KOPT-K1 (cell line): Measurements from ENCODE around the gene NUDT1.

Source experiments
- H3K27ac ChIP-seq: fragments of 200-600 bp; sonication (generic); 2 replicates; pipeline ENCODE4 v1.5.1; 2016; ENCODE audit warnings: antibody characterized with exemption, mild to moderate bottlenecking, low read depth, low read length; ENCODE audit not compliant: poor library complexity, severe bottlenecking
- H3K36me3 ChIP-seq: fragments of 200-600 bp; sonication (generic); 2 replicates; pipeline ENCODE4 v1.5.1; 2017; ENCODE audit warnings: antibody characterized with exemption, mild to moderate bottlenecking, low read length, moderate library complexity; ENCODE audit not compliant: insufficient read depth
- H3K9me3 ChIP-seq: fragments of 200-600 bp; sonication (generic); 2 replicates; pipeline ENCODE4 v1.5.1; 2017; ENCODE audit warnings: antibody characterized with exemption, low read length, mild to moderate bottlenecking; ENCODE audit not compliant: insufficient read depth, poor library complexity, severe bottlenecking

Gene NUDT1

DNA sequence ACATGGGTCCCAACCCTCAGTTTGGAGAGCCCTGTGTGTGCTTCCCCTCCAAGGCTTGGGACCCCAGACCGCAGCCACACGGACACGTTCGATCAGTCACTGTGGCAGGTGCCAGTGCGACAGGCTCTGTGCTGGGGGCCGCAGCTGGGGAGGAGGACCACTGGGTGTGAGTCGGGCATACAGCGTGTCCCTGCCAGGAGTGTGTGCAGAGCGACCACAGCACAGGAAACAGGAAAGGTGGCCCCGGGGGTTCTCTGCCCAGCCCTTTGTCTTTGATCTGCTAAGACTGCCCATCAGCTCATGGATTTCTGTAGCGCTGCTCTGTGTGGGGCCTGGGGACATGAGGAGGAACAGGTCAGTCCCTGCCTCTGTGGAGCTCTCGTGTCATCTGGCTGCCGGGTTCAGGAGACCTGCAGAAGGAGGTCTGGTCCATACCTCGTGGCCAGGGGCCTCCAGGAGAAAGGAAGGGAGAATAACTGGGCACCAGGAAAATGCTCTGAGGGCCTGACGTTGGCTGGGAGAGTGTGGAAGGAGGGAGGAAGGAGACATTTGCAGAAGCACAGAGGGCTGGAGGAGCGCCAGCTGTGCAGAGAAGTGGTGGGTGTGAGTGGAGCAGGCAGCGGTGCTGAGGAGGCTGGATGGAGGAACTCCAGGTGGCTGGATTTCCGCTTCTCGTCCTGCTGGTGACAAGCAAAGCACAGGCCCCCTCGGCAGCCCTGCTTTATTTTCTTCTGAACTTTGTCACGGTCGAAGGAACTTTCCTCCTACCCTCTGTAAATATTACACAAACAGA lies 4.1 kb downstream of the NUDT1 start:
- Histone ChIP-seq H3K36me3 (peaks cover 48% of the 10 kb centered on the region), H3K27ac (no peak overlapping the region), H3K9me3 (no peaks in the 10 kb centered on the region)

DNA sequence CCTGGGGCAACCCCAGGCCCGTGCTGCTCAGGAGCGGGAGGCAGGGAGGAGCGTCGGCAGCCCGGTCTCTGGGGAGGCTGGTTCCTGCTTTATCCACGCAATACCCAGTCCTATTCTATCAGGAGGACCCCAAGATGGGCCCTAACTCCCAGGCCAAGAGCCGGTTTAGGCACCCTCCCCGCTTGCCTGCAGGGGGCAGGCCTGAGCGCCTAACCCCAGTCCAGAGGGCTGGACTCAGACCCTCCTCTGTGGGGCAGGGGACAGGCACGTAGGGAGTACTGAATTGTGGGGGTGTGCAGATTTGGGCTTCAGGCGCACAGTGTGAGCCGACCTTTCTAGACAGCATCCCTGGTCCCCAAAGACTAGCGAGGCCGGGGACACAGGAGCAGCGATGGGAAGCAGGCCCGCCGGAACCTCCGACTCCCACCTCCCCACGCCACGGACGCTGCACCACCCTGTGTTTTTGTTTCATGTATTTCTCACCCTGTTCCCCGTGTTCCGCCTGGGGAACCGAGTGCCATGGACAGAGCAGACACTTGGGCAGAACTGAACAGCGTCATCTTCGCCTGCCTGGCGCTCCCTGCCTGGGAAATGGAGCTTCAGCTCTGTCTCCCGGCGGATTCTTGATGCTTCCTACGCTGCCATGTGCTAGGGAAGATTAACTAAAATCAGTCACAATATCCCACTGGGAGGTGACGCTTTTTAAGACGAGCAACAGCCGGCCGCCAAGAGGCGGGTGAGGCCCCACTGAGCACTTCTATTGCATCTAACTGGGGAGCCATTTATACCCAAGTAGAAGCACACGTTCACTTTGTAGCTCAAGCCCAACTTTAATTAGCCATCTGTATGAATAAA lies 5.3 kb downstream of the NUDT1 start:
- no peaks in the 10 kb centered on the region for H3K9me3 ChIP-seq
- peaks cover 59% of the 10 kb centered on the region for H3K36me3 ChIP-seq
- no peak overlapping the region for H3K27ac ChIP-seq

DNA sequence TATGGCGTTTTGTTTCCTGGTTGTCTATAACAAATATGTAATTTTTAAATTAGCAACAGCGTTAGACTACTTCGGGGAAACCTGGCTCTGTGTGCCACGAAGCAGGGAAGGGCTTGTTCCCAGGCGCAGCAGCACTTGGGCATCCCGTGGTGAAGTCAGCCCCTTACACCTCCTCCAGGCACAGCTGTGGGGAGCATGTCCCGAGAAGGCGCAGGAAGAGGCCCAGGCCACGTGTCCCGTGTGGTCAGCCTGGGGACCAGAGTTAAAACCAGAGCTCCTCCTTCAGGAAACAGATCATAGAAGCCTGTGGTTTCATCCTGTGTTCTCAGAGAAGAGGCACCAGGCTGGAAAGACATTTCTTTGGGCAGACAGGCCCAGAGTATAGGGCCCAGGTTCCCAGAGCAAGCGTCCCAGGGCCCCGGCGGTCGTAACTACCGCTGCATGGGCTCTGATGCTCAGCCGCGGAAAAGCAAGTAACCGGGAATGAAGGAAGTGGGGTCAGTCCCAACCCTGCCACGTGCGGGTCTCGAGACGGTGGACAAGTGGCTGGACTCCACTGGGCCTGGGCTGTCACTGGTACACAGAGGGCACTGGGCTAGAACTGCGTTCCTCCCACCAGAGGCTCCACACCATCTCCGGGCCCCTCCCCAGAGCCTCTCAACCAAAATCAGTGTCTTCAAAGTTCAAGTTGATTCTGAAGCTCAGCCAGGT lies 7.1 kb downstream of the NUDT1 start:
- Histone ChIP-seq H3K36me3 (peaks cover 64% of the 10 kb centered on the region), H3K27ac (peak overlapping the region; percentile 54), H3K9me3 (no peaks in the 10 kb centered on the region)

DNA sequence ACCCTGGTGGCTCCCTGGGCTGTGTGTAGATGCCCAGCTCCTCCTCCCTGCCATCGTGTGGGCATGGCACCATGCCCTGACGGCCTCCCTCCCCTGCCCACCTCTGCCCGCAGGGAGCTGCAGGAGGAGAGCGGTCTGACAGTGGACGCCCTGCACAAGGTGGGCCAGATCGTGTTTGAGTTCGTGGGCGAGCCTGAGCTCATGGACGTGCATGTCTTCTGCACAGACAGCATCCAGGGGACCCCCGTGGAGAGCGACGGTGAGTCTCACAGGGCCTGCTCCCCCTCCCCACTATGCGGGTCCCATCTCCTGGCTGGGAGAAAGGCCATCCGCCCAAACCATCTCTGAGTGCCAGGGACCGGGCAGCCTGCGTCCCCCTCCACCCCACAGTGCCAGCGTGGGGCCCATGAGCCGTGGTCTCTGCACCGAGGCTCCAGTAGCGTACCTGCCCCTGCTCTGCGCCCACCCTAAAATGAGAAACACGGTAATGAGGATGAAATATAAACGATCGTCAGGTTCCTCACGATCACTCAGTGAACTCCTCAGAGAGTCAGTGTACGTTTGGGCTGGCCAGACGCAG lies 7.8 kb downstream of the NUDT1 start:
- H3K36me3 ChIP-seq: peaks cover 61% of the 10 kb centered on the region
- H3K27ac ChIP-seq: peak overlapping the region; percentile 54
- no peaks in the 10 kb centered on the region for H3K9me3 ChIP-seq

DNA sequence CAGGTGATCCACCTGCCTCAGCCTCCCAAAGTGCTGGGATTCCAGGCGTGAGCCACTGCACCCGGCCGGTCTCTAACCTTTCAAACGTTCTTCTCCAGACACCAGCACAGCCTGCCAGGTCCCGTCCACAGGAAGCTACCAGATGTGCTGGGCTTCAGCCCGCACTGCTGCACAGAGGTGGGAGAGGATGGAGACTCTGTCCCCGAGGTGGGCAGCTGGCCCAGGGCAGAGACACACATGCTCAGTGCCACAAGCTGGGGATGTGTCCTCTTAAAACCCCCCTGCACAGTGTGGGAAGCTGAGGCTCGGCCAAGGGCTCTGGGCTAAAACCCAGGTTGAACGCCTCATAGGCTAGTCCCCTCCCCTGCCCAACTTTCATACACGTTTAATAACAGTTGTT lies 9.4 kb downstream of the NUDT1 start:
- Histone ChIP-seq H3K36me3 (peaks cover 53% of the 10 kb centered on the region), H3K27ac (no peak overlapping the region), H3K9me3 (no peaks in the 10 kb centered on the region)

DNA sequence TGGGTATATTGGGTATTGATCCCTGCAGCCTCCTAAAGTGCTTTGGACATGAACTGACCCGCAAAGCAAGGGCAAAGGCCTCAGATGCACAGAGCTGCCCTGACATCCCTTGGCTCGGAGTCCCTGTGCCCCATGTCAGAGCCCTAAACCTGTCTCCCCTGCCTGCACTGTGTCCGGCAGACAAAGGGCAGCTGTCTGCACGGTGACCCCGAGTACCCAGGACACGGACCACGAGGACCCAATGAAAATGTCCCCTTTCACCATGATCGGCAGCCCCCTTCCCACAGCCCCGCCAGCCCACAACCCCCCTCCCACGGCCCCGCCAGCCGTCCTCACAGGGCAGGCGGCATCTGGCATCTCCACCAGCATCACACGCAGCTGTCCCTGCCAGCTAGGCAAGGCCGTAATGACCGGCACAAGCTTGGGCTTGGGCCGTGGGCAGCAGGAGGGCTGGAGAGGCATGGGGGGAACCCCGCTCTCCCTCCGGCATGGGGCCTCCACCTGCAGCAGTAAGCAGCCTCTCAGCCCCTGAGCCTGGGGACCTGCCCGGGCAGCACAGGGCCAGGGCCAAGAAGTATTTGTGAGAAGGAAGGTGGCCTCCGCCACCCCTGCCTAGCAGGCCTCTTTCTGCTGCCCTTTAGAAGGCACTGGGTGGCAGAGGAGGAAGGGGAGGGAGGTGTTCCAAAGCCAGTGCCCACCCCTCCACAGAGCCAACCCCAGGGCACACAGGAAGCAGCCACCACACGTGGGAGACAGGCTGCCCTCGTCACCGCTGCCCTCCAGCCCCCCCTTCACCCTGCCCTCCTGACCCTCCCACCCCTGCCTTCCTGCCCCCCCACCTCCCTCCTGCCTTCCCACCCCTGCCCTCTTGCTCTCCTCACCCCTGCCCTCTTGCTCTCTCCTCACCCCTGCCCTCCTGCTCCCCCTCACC lies 10.1 kb downstream of the NUDT1 start:
- peak overlapping the region; percentile 22 for H3K27ac ChIP-seq
- H3K36me3 ChIP-seq: peaks cover 52% of the 10 kb centered on the region
- no peaks in the 10 kb centered on the region for H3K9me3 ChIP-seq

DNA sequence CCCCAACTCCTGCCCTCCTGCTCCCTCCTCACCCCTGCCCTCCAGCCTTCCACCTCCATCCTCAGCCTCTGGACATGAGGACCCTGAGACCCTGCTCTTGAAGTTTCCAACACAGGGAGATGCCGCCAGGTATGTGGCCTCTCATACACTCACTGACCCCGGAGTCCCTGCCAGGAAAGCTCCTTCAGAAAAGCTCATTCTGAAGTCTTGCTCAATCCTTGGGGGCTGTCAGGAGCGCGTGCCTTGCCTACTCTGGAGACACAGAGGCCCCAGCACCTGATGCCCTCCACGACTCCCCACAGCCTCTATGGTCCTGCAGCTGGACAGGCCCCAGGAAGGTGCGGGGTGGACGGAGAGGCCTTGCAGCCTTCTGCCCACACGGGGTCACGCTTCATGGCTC lies 11.0 kb downstream of the NUDT1 start:
- H3K27ac ChIP-seq: no peak overlapping the region
- H3K36me3 ChIP-seq: peaks cover 44% of the 10 kb centered on the region
- H3K9me3 ChIP-seq: no peaks in the 10 kb centered on the region

DNA sequence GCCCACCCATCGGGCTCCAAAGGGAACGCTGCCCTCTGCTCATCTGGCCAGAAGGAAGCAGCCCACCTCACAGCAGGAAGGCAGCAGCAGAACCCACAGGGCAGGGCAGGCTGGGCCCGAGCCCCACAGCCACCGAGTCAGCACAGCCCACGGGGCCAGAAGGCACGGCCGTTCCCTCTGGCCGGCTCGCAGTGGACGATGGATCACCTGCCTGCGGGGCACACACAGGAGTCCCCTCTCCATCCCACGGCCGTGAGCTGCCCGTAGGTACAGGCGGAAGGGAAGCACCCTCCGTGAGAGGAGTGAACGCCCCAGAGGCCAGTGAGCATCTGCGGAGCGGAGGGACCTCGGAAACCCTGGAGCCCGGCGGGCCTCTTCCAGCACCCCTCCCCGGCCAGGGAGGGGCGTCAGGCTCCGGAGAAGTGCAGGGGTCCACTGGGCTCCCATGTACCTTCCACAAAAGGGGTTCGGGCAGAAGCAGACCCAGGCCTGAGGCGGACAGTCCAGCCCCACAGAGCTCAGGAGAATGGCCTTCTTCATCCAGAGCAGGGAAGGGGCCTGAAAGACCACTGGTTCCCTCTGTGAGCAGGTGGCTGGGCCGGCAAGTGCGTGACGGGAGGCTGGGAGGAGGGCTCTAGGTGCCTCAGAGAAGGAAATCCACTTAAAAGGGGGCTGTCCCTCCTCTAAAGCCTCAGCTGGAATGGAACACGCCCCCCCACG lies 11.7 kb downstream of the NUDT1 start:
- Histone ChIP-seq H3K9me3 (no peaks in the 10 kb centered on the region), H3K27ac (no peak overlapping the region), H3K36me3 (peaks cover 42% of the 10 kb centered on the region; the same call in 1 of the 2 replicates)

DNA sequence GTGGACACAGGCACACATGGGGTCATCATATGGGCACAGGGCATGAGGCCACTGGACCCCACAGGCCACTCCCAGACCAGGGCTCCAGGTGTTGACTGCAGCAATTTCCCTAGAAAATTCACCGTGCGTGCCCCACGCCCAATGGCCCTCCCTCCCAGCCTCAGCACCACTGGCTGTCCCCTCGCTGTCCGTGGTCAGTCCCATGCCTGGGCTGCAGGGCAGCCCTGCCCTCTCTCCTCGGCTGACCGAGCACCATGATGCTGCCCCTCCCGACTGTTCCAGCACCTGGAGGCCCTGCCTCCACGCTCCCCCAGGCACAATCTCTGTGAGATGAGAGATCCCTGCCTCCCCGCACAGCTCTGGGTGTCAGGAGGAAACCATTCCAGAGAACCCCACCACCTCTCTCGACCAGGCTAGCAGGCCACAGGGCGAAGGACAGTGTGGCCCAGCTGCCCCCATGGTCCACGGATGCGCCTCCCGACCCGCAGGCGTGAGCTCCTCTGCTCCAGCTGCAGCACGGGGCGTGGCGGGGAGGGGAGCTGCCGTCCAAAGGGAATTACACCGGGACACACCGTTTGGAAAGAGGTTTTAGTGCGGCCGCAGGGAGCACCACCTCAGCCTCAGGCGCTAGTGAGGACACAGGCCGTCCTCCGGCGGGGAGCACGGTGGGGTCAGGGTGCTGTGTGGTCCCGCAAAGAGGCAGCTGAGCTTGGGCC lies 12.6 kb downstream of the NUDT1 start:
- H3K9me3 ChIP-seq: no peaks in the 10 kb centered on the region
- H3K36me3 ChIP-seq: peaks cover 42% of the 10 kb centered on the region; the same call in 1 of the 2 replicates
- H3K27ac ChIP-seq: no peak overlapping the region

DNA sequence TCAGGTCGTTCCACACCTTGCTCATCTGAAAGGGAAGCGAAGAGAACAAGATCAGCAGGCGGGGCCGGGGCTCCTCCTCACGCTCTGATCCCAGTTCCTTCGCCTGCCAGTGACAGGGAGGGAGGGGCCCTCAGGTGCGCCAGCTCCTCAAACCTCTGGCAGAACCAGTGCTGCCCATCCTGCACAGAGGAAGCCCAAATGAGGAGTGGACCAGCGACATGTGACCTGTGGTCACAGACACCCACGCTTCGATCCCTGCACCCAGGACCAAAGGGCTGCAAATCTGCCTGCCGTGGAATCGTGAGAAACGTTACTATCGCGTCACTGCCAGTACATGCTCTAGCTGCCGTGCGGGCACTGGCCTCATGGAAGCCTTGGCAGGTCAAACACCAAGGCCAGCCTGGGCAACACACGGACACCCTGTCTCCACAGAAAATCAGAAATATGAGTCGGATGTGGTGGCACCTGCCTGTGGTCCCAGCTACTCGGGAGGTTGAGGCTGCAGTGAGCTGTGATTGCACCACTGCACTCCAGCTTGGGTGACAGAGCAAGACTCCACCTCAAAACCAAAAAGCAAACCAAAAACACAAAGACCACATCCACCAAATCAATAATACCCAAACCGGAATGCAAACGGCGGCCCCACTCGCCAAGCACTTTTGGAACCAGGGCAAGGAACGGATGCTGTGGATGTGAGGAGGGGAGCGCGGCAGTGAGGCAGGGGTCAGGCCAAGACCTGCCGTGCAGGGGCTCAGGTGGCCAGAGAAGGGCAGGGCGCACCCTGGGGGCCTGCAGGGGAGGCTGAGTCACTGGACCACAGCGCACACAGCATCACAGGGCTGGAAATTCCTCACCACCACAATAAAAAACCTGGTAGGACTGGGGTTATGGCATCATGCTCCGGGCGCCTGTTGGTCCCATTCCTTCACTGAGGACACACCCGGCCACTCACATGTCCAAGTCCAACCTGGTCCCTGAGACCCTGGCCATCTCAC lies 13.4 kb downstream of the NUDT1 start:
- Histone ChIP-seq H3K27ac (no peak overlapping the region), H3K36me3 (peaks cover 38% of the 10 kb centered on the region; the same call in 1 of the 2 replicates), H3K9me3 (no peaks in the 10 kb centered on the region)

DNA sequence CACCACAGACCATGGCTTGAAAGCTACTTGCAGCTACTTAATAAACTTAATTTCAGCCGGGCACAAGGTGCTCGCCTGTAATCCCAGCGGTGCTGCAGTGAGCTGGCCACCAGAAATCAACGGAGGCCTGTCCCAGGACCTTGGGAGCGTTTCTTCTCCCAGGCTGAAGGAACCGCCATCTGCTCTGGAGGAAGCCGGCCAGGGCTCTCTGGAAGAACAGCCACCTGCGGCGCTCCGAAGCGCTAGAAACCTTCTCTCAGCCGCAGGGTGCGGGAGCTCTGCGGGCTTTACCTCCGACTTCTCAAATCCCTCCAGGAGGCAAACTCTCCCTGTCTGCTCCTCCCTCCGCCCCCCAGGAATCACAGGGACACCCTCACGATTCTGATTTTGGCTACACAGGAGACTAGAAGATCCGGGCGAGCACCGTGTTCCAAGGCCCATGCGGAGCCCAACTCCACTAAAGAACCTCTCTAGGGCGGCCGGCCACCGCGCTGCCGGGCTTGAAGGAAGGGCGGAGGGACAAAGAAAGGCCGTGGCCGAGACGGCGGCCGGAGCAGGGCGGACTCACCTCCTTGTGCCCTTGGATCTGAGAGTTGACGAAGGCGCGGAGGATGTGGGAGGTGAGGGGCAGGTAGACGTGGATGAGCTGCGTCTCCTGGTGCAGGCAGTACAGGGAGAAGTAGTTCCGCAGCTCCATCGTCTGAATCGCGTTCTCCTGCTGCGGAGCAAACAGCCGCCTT lies 14.4 kb downstream of the NUDT1 start:
- Histone ChIP-seq H3K27ac (no peak overlapping the region), H3K36me3 (peaks cover 34% of the 10 kb centered on the region; the same call in 1 of the 2 replicates), H3K9me3 (no peaks in the 10 kb centered on the region)
